GM12875 (cell line): ENCODE measurements around the gene CELF6.

Source experiments
- H3K4me3 ChIP-seq: one replicate; pipeline ENCODE4 v1.5.1; 2011; ENCODE audit warnings: low read depth, low read length, control low read depth
- CTCF ChIP-seq: IDR thresholded peaks from 2 replicates; pipeline ENCODE4 v1.5.1; 2011; ENCODE audit warnings: low read depth, mild to moderate bottlenecking, control low read depth, inconsistent platforms, low read length, moderate library complexity, borderline replicate concordance; ENCODE audit not compliant: insufficient read depth

The CELF6 gene

DNA sequence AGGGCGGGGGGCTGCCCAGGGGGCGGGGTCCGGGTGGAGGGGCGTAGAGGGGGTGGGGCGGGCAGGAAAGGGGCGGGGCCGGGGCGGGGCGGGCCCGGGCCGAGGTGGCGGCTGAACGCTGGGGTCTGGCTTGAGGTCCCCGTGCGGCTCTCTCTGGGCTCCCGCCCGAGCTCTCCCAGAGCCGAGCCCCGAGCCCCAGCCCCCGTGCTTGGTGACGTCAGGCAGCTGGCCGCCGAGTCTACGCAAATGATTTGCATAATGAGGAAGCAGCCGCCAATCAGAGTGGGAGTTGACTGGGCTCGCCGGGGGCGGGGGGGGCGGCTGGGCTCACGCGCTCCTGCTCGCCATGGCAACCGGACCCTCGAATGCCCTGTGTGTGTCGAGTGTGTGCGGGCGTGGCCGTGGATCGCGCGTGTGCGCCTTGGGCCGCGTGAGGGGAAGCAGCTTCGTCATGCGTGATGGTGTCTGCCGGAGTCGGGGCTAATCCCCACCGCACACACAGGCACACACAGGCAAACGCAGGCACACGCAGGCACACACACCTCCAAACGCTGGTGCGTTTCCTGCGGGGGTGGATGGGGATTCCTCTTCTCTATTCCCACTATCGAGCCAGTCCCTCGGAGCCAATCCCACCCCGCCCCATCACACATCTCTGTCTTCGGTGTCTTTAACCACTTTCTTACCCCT is at the start of gene CELF6:
Gene CELF6 (minus strand): TSS at position 173 of the 687 bp plus-strand sequence. CDS start 283 bp downstream, outside the sequence.
- peak within 1 kb of the TSS; percentile 65 for H3K4me3 ChIP-seq
- TF ChIP-seq CTCF: no peak

GRCh38 chr15:72368899-72369298 is 48.9 kb upstream of the CELF6 start:
- no peak overlapping the region for H3K4me3 ChIP-seq
- no peak for TF ChIP-seq CTCF

DNA sequence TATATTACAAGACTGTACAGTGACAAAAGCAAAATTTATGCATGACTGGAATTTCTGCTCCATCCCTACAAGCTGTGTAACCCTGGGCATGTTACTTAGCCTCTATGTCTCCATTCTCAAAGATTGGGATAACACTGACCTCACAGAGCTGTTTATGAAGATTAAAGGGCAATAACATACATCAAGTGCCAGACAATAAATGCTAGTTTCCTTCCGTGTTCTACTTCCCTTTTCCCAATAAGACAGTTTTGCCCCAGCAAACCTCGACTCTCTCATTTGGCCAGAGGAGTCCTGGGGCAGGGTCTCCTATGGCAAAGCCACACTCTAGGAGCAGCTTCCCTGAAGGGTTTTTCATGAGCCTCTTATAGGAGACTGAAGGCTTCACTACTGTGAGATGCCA is 48.4 kb upstream of the CELF6 start:
- no peak for TF ChIP-seq CTCF
- H3K4me3 ChIP-seq: no peak overlapping the region

DNA sequence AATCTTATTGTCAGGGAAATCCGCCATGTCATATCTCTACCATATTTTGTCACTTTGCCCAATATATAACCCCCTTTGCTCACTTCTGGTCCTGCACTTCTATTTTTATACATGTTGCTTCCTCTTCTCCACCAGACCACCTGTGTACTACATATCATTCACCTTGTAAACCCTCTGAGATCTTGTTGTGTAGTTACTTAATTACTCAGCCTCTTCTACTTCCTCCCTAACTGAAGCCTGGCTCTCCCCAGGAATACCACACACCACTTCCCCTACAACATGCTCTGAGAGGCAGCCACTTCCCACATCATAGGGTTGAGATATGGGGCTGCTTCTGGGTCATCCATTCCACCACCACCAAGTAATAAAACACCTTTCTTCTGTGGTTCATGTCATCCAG is 45.9 kb upstream of the CELF6 start:
- TF ChIP-seq CTCF: no peak
- H3K4me3 ChIP-seq: no peak overlapping the region

- no peak for TF ChIP-seq CTCF
- no peak overlapping the region for H3K4me3 ChIP-seq
Measured at GRCh38 chr15:72361176-72361575, 41.2 kb upstream of the CELF6 start.

- no peak overlapping the region for H3K4me3 ChIP-seq
- TF ChIP-seq CTCF: no peak
Measured at GRCh38 chr15:72358650-72359171, 38.8 kb upstream of the CELF6 start.

- no peak overlapping the region for H3K4me3 ChIP-seq
- no peak for TF ChIP-seq CTCF
Measured at GRCh38 chr15:72358121-72358520, 38.2 kb upstream of the CELF6 start.
